ES-I3 (cell line): Measurements from ENCODE around the gene GTF3C1.
"Not testable (repeated sequence)": the region's sequence is repeated elsewhere in the genome, so short reads cannot be mapped to it uniquely, and the experiment has no call there.

Experiments
- H3K36me3 ChIP-seq: 2 replicates; pipeline ENCODE4 v1.6.1; 2013; ENCODE audit warnings: mild to moderate bottlenecking, low read length, control low read depth, moderate library complexity; ENCODE audit not compliant: insufficient read depth
- H3K4me1 ChIP-seq: 2 replicates; pipeline ENCODE4 v1.6.1; 2013; ENCODE audit warnings: mild to moderate bottlenecking, control low read depth, low read length; ENCODE audit not compliant: insufficient read depth
- H3K9ac ChIP-seq: 2 replicates; pipeline ENCODE4 v1.6.1; 2013; ENCODE audit warnings: low read depth, mild to moderate bottlenecking, low read length, moderate library complexity
- H3K9me3 ChIP-seq: 2 replicates; pipeline ENCODE4 v1.6.1; 2013; ENCODE audit warnings: mild to moderate bottlenecking, low read length, moderate library complexity; ENCODE audit not compliant: control insufficient read depth, insufficient read depth

GTF3C1 gene

DNA sequence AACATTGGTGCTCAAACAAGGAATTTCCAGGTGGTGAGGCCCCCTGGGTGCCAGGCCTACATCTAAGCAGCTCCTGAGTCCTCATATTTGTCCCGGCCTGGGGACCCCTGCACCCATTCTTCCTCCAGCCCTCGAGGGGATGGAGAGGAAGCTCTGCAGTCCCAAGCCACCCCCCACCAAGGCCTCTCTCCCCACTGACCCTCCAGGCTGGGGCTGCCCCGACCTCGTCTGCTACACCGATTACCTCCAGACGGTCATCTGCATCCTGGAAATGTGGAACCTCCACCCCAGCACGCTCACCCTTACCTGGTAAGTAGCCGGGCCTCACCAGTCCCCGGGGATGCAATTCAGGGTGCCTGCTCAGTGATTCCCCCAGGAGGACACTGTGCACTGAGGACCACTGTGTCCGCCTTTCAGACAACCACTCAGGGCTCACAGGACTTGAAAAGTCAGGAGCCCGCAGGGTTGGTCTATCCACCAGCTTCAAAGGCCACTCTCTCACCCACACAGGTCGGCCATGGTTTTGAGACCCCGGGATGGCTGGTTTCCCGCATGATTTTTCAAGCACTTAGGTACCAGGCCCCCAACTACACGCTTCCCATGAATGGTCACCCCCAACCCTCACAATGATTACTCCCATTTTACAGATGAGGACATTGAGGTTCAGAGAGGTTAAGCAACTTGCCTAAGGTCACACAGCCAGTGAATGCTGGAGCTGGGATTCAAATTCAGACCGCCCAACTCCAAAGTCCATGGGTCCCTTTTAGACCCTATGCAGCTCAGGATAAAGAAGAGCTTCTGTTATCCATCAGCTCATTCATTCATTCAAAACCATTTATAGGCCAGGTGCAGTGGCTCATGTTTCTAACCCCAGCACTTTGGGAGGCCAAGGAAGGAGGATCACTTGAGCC is 115.3 kb downstream of the GTF3C1 start:
- Histone ChIP-seq H3K36me3 (no peaks in the 10 kb centered on the region), H3K9me3 (no peaks in the 10 kb centered on the region), H3K9ac (no peak overlapping the region), H3K4me1 (peaks cover 10% of the 10 kb centered on the region; the same call in 1 of the 2 replicates)

GRCh38 chr16:27433636-27434035 is 116.1 kb downstream of the GTF3C1 start:
- Histone ChIP-seq H3K9ac (no peak overlapping the region), H3K36me3 (no peaks in the 10 kb centered on the region), H3K4me1 (0 out of 2 replicates have a peak, but pooled peaks cover 7% of the 10 kb centered on the region), H3K9me3 (no peaks in the 10 kb centered on the region)

GRCh38 chr16:27433191-27433590 is 116.5 kb downstream of the GTF3C1 start:
- H3K36me3 ChIP-seq, H3K4me1 ChIP-seq, H3K9me3 ChIP-seq, H3K9ac ChIP-seq: not testable (repeated sequence)

DNA sequence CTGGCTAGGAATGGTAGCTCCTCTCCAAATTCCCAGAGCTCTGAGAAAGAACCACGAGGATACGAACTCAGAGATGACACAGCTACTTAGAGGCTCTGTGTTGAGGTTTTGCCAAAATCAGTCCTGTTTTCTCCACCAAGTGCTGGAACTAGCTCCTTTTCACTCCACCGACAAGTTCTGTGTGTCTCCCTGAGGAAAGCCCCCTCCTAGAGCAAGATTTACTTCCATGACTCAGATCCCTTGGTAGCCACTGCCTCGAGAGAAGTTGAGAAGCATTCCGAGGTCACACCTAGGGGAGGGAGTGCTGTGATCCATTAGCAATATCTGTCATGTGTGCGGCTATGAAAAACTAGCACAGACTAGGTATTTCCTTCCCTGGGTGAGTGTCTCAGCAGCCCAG is 117.2 kb downstream of the GTF3C1 start:
- Histone ChIP-seq H3K9me3 (no peaks in the 10 kb centered on the region), H3K9ac (no peak overlapping the region), H3K36me3 (no peaks in the 10 kb centered on the region), H3K4me1 (0 out of 2 replicates have a peak, but pooled peaks cover 7% of the 10 kb centered on the region)

DNA sequence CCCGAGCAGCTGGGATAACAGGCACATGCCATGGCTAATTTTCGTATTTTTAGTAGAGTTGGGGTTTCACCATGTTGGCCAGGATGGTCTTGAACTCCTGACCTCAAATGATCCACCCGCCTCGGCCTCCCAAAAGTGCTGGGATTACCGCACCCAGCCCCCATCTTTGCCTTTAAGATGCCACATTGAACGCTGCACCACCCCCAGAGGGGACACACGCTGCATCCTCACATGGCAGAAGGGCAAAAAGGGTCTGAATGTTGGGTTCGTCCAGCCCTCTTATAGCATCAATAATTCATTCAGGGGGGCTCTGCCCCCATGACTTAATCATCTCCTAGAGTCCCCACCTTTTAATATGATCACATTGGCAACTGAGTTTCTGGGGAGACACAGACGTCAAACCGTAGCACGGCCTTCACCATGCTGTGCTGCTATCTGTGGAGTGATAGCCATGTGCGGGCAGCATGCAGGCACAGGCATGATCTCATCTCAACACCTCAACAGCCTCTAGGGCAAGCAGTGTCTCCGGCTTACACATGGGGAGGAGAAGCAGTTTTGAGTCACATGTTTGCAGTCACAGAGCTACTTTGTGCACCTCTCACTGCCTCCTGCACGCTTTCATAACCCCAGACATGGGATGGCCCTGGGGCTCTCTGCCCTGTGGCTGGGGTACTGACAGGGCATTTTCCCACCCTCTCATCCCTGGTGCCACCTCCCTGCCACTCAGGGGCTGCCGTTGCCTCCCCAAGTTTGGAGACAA is 117.8 kb downstream of the GTF3C1 start:
- no peaks in the 10 kb centered on the region for H3K36me3 ChIP-seq
- no peak overlapping the region for H3K9ac ChIP-seq

GRCh38 chr16:27430923-27431484 is 118.7 kb downstream of the GTF3C1 start:
- no peaks in the 10 kb centered on the region for H3K36me3 ChIP-seq
- 0 out of 2 replicates have a peak, but pooled peaks cover 7% of the 10 kb centered on the region for H3K4me1 ChIP-seq
- no peak overlapping the region for H3K9ac ChIP-seq
- H3K9me3 ChIP-seq: no peaks in the 10 kb centered on the region

More for the DNA sequence above, 117.8 kb downstream of the GTF3C1 start:
- Histone ChIP-seq H3K9me3 (no peaks in the 10 kb centered on the region), H3K4me1 (0 out of 2 replicates have a peak, but pooled peaks cover 7% of the 10 kb centered on the region)

GRCh38 chr16:27430512-27430911 is 119.2 kb downstream of the GTF3C1 start:
- H3K4me1 ChIP-seq: 0 out of 2 replicates have a peak, but pooled peaks cover 7% of the 10 kb centered on the region
- H3K36me3 ChIP-seq: no peaks in the 10 kb centered on the region
- H3K9ac ChIP-seq: no peak overlapping the region

DNA sequence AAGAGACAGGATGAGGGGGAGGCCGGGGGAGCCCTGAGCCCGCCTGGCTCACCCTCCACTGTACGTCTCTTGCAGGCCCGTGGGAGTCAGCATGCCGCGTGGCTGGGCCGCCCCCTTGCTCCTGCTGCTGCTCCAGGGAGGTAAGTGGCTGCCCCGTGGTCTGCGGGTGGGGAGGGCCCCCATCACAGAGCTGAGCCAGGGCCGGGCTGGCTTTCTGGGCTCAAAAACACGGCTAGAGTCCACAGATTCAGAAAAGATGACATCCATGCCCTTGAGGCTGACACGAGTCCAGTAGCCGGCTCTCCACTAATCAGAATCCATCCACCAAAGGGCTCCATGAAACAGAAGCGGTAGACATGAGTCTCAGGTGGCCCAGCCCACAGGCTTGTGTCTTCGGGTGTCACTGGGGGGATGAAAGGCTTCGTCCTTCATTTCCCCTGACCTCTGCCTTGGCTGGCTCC is 119.7 kb downstream of the GTF3C1 start:
- no peaks in the 10 kb centered on the region for H3K9me3 ChIP-seq
- no peaks in the 10 kb centered on the region for H3K36me3 ChIP-seq
- 0 out of 2 replicates have a peak, but pooled peaks cover 7% of the 10 kb centered on the region for H3K4me1 ChIP-seq
- H3K9ac ChIP-seq: no peak overlapping the region

More at GRCh38 chr16:27430512-27430911, 119.2 kb downstream of the GTF3C1 start:
- no peaks in the 10 kb centered on the region for H3K9me3 ChIP-seq

- no peak overlapping the region for H3K9ac ChIP-seq
Measured at GRCh38 chr16:27429330-27429871, 120.3 kb downstream of the GTF3C1 start.

GRCh38 chr16:27428026-27428785 is 121.5 kb downstream of the GTF3C1 start:
- H3K4me1 ChIP-seq: 0 out of 2 replicates have a peak, but pooled peaks cover 4% of the 10 kb centered on the region
- no peak overlapping the region for H3K9ac ChIP-seq
- H3K9me3 ChIP-seq: no peaks in the 10 kb centered on the region
- H3K36me3 ChIP-seq: no peaks in the 10 kb centered on the region

More at GRCh38 chr16:27429330-27429871, 120.3 kb downstream of the GTF3C1 start:
- H3K4me1 ChIP-seq: 0 out of 2 replicates have a peak, but pooled peaks cover 7% of the 10 kb centered on the region
- H3K36me3 ChIP-seq: no peaks in the 10 kb centered on the region
- H3K9me3 ChIP-seq: no peaks in the 10 kb centered on the region

- Histone ChIP-seq H3K9me3 (no peaks in the 10 kb centered on the region), H3K36me3 (no peaks in the 10 kb centered on the region), H3K4me1 (no peaks in the 10 kb centered on the region), H3K9ac (no peak overlapping the region)
Measured at GRCh38 chr16:27427538-27427937, 122.2 kb downstream of the GTF3C1 start.

DNA sequence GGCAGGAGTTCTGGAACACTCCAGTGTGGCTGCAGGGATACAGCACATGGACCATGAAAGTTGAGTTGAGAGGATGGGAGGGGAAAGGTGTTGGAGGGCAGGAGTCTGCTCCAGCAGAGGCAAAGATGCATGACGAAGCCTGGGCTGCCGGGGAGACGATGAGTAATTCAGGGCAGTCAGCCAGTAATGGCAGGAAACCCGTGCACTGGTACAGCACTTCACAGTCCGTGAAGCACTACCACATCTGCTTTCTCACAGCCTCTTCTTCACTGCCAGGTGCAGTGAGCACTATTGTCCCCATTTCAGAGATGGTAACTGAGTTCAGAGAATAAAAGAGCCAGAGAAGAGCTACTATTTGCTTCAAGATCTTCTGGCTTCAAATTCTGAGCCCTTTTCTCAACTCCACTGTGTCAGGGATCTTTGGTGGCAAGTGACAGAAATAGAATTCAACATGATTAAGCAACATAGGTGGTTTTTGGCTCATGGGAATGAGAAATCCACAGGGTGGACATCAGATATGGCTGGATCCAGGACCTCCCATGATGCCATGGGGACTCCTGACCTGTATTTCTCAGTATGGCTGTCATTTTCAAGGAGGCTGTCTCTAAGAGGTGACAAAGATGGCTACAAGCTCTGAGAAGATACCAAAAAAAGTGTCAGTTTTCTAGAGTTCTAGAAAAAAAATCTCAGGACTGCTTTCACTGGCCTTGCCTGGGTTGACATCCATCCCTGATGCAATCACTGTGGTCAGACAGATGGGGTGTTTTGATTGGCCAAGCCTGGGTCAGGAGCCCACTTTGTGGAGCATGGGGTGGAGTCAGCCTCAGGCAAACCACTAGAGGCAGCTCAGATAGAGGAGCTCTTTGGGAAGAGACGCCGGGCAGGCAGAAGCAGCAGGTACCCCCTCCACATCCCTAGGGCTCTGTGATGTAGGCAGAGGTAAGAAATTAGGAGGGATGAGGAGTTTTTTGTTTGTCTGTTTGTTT is 123.0 kb downstream of the GTF3C1 start:
- H3K4me1 ChIP-seq: no peaks in the 10 kb centered on the region
- H3K9ac ChIP-seq: no peak overlapping the region
- H3K36me3 ChIP-seq: no peaks in the 10 kb centered on the region
- H3K9me3 ChIP-seq: no peaks in the 10 kb centered on the region
